ENCODE measurements around the gene ATP5ME.

DNA sequence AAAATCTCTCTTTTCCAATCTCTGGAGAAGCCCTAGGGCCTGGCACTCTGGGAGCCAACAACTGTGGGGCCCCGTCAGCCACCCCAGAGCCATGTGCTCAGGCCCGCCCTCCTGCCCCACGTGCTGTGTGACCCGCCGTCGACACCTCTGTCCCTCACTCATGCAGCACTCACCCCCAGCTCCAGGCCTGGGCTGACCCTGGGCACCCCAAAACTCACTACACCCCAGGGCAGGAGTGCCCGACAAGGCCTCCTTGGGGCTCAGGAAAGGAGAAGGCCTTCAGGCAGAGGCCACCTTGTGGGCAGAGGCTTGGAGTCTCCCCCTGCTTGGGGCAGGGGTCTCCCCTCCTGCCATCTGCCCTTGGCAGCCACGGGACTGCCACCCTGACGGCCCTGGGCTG lies 6.0 kb upstream of the ATP5ME start:
- TF ChIP-seq EZH2phosphoT487 (IDR thresholded peaks at IDR 0.05): no peak
- TF ChIP-seq, protein P1, sequence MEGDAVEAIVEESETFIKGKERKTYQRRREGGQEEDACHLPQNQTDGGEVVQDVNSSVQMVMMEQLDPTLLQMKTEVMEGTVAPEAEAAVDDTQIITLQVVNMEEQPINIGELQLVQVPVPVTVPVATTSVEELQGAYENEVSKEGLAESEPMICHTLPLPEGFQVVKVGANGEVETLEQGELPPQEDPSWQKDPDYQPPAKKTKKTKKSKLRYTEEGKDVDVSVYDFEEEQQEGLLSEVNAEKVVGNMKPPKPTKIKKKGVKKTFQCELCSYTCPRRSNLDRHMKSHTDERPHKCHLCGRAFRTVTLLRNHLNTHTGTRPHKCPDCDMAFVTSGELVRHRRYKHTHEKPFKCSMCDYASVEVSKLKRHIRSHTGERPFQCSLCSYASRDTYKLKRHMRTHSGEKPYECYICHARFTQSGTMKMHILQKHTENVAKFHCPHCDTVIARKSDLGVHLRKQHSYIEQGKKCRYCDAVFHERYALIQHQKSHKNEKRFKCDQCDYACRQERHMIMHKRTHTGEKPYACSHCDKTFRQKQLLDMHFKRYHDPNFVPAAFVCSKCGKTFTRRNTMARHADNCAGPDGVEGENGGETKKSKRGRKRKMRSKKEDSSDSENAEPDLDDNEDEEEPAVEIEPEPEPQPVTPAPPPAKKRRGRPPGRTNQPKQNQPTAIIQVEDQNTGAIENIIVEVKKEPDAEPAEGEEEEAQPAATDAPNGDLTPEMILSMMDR (IDR thresholded peaks at IDR 0.05): no peak
